GM20000 (cell line): ENCODE measurements around the gene GIMAP8.

Source experiments
- DNase-seq: peaks from one replicate; pipeline ENCODE4 v3.0.0; 2012; ENCODE audit warnings: low spot score
- CTCF ChIP-seq: IDR thresholded peaks from 2 replicates; pipeline ENCODE4 v1.5.1; 2012; ENCODE audit warnings: mild to moderate bottlenecking, control low read depth; ENCODE audit errors: extremely low read depth, missing control alignments

GIMAP8 gene

GRCh38 chr7:150404172-150404804, 46.1 kb upstream of the GIMAP8 start:
- TF ChIP-seq CTCF, result no peak
- no peak for DNase-seq

GRCh38 chr7:150404805-150405583, 45.4 kb upstream of the GIMAP8 start:
- peak; percentile 15 for TF ChIP-seq CTCF
- peak; percentile 94 for DNase-seq

GRCh38 chr7:150405584-150406311, 44.7 kb upstream of the GIMAP8 start:
- peak; percentile 71 for DNase-seq

DNA sequence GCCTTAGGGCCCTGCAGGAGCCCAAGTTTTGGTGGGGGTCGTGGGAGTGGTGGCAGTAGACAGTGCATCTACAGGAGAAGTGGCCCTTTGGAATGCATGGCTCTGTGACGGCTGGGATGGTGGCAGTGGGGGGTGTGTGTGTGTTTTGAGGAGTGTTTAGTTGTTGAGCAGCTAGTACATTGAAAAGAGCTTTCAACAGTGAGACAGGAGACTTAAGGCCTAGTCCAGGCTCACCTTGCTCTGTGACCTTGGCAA, 44.2 kb upstream of the GIMAP8 start:
- no peak for TF ChIP-seq CTCF
- peak; percentile 54 for DNase-seq

More at GRCh38 chr7:150405584-150406311, 44.7 kb upstream of the GIMAP8 start:
- no peak for TF ChIP-seq CTCF

GRCh38 chr7:150406567-150407421, 43.6 kb upstream of the GIMAP8 start:
- DNase-seq, result peak; percentile 76
- TF ChIP-seq CTCF, result no peak

DNA sequence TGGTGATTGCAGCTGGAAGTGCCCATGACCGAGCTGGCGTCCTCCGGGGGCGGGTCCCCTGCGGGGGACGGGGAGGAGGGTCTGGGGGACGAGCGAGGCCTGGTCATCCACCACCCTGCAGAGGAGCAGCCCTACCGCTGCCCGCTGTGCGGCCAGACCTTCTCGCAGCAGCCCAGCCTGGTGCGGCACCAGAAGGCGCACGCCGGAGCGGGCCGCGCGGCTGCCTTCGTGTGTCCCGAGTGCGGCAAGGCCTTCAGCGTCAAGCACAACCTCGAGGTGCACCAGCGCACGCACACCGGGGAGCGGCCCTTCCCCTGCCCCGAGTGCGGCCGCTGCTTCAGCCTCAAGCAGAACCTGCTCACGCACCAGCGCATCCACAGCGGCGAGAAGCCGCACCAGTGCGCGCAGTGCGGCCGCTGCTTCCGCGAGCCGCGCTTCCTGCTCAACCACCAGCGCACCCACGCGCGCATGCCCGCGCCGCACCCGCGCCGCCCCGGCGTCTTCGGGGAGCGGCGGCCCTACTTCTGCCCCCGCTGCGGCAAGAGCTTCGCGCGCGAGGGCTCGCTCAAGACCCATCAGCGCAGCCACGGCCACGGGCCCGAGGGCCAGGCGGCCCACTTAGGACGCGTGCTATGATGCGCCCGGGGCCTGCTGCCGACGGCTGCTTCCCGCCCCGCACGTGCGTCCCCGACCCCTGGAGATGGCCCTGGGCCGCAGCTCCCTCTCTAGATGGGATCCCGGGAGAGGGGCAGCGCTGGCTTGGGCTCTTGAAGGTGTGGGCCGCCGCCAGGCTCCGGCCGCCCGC, 42.6 kb upstream of the GIMAP8 start:
- TF ChIP-seq CTCF, result no peak
- DNase-seq, result no peak
